Stimulated activated CD4-positive, alpha-beta T cell treated with anti-CD3 and anti-CD28 coated beads, Interleukin-4, amount 100 ng/mL, for 24 hours (primary cell): ENCODE measurements around the gene PLPPR5.

ENCODE experiments used
- DNase-seq: peaks from one replicate; pipeline ENCODE4 v3.0.0-alpha.2; 2020

Gene PLPPR5

DNA sequence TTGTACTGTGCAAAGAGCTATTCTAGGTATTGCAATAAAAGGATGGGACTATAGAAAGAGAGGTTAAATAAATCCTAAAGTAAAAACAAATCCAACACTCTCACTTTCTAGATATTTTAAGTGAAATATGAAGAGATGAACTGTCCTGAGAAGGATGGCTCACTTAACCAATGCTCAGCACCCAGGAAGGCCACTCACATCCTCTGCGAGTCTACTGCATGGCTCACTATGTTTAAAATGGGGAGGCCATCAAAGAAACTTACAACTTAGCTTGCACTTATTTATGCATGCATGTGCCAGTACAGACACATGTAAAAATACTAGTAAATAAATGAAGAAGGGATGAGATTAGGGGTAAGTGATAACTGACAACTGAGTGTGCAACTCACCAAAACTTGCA is 37.5 kb downstream of the PLPPR5 start:
- DNase-seq, result no peak

DNA sequence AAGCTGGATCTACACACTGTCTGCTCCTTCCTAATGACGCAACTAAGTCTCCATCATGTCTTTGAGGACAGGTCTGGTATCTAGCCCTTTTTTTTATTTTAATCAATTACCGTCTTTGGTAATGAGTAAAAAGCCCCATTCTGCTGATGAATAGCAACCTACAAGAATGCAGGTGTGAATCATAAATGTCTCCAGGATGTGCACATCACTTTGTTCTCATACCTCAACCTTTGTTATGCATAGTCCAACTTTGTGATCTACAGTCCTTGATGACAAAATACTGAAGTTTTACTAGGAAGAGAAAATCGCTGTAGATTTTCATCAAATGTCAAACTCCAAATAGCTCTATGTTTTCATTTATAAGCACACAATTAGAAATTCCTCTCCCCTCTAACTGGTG is 39.3 kb downstream of the PLPPR5 start:
- DNase-seq, result no peak

GRCh38 chr1:98964198-98964597 is 40.5 kb downstream of the PLPPR5 start:
- no peak for DNase-seq

DNA sequence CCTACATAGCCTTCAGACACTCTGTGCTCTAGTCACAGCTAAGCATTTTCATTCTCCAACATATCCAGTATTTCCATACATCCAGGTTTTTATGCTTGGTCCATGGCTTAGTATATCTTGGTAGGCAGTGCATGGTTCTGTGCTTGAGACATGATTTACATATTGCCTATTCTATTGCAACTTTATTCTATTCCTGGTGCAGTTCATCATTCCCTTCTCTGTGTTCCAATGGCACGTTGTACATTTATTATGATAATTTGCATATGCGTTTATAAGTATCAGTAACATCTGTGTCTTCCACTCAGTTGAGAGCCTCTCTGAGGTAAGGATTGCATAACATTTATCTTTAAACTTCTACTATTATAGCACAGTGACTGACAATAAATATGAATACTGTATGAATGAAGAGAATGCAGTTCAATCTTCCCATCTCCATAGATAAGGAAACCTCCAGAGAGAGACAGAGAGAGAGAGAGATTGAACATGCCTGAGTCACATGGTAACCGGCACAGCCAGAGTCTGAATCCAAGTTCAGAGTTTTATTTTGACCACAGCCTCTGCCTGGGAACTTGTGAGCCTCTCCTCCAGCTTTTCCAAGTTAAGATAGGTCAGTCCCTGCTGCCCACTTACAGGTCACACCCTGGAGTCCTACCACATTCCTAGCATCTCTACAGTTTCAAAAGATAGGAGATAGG is 41.5 kb downstream of the PLPPR5 start:
- DNase-seq, result no peak

GRCh38 chr1:98962156-98962555 is 42.5 kb downstream of the PLPPR5 start:
- no peak for DNase-seq

- DNase-seq, result no peak
Measured at GRCh38 chr1:98949621-98950020, 55.0 kb downstream of the PLPPR5 start.

DNA sequence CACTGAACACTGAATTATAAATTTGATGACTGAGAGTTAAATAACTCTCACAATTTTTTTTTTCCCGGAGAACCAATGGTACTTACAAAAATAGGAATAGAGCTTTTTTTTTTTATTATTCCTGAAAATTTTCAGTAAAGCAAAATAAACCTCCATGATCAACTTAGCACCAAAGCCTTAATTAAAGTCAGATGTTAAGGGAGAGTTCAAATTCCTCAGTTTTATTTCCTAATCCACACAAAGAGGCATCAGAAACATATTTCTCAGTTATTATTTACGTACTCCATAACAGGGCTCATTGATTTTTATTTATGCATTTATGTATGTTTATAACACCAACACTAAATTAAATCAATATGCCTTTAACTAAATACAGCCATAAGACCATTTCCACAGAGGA is 55.5 kb downstream of the PLPPR5 start:
- no peak for DNase-seq

DNA sequence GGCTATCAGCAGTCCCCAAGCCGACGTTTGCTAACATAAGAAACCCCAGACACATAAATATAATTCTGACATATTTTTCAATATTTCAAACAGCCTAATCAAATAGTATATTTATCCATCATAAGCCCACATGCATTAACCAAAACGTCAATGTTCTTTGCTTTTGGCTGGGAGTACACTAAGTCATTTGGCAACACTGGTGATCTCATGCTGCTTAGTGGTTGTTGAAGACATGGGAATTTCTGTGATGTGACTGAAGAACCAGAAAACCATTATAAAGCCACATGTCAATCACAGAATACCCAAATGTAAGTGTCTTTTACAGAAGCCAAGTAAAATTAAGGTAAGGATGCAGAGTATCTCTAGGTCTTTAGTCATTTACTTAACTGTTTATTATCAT is 57.6 kb downstream of the PLPPR5 start:
- DNase-seq, result no peak

GRCh38 chr1:98940722-98941079 is 64.0 kb downstream of the PLPPR5 start:
- peak; percentile 14 for DNase-seq

- DNase-seq, result no peak
Measured at GRCh38 chr1:98940069-98940721, 64.5 kb downstream of the PLPPR5 start.

GRCh38 chr1:98939471-98939870 is 65.2 kb downstream of the PLPPR5 start:
- no peak for DNase-seq

DNA sequence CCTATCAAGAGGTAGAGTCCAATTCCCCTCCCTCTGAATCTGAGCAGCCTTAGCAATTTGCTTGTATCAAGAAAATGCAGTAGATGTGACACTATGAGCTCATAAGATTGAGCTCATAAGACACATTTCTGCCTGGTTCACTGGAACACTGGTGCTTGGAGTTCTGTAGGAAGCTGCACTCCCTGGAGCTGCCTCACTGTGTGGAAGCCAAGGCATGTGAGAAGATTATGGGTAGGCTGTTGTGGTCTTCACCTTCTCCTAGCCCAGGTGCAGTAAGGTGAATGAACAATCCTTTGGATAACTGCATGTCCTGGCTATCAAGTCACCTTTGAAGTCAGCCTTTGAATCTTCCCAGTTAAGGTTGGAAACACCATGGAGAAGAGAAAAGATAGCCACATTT is 67.3 kb downstream of the PLPPR5 start:
- DNase-seq, result no peak

DNA sequence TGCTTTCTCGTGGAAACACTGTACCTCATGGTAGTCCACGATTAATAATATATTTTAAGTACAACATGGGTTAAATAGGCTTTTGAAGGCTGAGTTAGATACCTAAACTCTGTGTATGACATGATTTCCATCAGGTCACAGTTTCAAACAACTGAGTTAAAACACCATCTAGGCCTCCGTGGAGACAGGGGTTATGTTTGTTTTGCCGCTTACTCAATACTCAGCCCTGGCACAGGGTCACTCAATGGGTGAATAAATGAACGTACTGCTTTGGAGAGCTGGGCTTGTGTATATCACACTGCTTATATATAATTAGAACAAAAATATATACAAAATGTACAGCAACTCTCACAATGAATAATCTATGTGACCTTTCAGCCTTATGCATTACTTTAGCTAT is 72.5 kb downstream of the PLPPR5 start:
- DNase-seq, result no peak

- no peak for DNase-seq
Measured at GRCh38 chr1:98931128-98931835, 73.4 kb downstream of the PLPPR5 start.

- no peak for DNase-seq
Measured at GRCh38 chr1:98929437-98929836, 75.2 kb downstream of the PLPPR5 start.

DNA sequence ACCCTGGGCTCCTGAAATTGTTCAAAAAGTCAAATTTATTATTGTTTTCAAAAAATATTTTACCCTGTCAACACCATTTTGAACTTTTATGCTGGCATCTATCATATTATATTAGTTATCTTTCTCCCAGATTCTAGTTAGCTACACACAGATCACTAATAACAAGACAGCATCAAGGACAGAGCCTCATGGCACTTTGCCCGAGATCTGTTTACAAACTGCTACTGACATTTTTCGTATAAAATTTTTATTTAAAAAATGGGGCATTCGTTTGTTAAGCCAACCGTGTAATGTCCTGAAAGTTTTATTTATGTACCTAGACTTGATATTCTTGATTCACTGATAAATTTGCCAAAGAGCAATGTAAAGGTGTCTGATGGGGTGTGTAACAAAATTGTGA is 78.1 kb downstream of the PLPPR5 start:
- DNase-seq, result no peak

- DNase-seq, result no peak
Measured at GRCh38 chr1:98924977-98925376, 79.7 kb downstream of the PLPPR5 start.

DNA sequence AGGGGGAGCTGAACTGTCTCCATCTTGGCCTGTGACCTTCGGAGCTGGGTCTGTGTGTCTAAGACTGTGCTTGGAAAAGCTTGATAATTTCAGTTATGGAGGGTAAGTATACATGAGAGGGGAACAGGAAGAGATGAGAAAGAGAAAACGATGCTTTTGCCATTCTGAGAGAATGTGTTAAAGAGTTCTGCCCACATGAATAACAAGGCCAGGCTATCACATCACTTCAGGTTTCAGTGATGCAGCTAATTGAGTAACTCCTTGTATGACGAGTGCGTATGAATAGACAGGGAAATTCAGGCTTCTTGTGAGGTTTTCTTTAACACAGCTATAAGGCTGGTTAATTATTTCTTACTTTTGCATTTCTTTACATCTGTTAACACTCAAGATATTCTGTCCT is 81.0 kb downstream of the PLPPR5 start:
- DNase-seq, result no peak

GRCh38 chr1:98921817-98922216 is 82.8 kb downstream of the PLPPR5 start:
- DNase-seq, result no peak

DNA sequence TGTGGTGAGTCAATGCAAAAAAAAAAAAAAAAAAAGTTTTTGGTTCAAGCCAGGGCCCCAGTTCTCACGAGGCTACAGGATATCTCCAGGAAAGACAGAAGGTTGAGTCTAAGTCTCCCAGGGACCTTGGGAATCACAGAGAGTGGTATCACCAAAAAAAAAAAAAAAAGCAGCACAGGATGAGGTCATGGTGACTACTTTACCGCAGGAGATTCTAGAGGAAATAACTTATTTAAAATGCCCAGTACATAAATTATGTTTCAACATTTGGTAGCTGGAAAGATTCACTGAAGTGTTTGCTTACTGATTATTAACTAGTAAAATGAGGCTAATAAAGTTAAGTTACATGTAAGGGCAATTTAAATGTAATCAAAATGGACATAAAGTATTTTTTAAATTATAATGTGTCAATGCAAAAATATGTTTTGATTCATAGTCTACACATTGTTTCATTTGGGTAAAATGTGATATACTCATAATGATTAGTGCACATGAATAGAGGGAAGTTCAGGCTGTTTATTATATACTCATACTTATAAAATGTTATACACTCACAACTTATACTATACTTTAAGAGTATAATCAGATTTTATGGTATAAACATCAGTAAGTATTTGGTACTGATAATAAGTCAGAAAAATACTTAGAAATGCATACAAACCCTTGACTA is 84.1 kb downstream of the PLPPR5 start:
- DNase-seq, result no peak

DNA sequence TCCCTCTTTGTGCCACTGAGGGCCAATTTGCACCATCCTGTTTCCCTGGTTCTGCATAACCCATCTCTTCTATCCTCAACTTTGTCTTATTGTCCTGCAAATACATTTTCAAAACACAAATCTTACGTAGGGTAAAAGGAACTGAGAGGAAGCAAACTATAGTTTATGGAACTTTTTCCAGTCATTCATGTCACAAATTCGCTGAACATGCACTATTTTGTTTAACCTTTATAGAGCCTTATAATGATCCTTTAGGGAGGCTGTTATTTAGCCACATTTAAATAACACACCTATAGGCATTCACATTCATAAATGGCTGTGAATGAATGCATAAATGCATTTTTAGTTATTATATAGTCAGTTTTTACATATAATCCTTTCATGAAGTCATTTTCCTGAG is 85.0 kb downstream of the PLPPR5 start:
- DNase-seq, result no peak

- no peak for DNase-seq
Measured at GRCh38 chr1:98919211-98919610, 85.5 kb downstream of the PLPPR5 start.

- DNase-seq, result no peak
Measured at GRCh38 chr1:98914547-98914946, 90.1 kb downstream of the PLPPR5 start.

- no peak for DNase-seq
Measured at GRCh38 chr1:98910827-98911226, 93.8 kb downstream of the PLPPR5 start.
